ENCODE data around the gene CNOT6L. TPM values are rescaled to one million over a fixed set of nuclear protein-coding genes. Genes with fewer than 3 reads are reported as not detected.

The CNOT6L gene
- total and polyA plus RNA-seq, 2 of the 4 experiments (the other 2 are of a cell fraction), result 3.5 to 21.1 TPM

DNA sequence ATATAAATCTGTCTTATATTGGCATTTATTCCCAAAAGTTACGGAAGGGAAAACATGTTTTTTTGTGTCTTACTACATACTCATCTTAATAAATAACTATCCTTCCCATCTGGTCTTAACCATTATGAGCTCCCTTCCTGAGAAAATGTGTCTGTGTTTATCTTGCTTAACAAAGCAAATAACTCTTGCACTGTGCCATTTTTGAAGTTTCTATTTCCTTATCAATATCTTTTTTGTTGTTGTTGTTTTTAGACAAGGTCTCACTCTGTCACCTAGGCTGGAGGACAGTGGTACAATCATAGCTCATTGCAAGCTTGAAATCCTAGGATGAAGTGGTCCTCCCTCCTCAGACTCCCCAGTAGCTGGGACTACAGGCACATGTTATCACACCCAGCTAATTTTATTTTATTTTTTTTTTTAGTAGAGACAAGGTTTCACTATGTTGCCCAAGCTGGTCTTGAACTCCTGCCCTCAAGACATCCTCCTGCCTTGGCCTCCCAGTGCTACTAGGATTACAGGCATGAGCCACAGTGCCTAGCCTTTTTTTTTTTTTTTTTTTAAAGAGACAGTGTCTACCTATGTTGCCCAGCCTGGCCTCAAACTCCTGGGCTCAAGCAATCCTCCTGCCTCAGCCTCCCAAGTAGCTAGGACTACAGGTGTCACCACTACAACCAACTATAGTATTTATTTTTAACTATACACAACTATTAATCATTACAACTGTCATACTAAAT, 36.9 kb downstream of the CNOT6L start:
- DNase-seq, result no peak

More for the DNA sequence above, 36.9 kb downstream of the CNOT6L start:
- H4K91ac ChIP-seq (ENCODE audit: insufficient read depth, low read depth, low read length), result no peak overlapping the region
- ChIA-PET CTCF (interaction anchor here (0.6 to 0.7 kb wide), 2 partner anchors 181 to 309 kb away, joined by 3 to 4 read pairs; no protein-coding TSS in a partner anchor), POLR2A (ENCODE audit: unreplicated experiment) (no interaction called here)
- no peaks in the 10 kb centered on the region for H3K9me3 ChIP-seq (ENCODE audit: control insufficient read depth, insufficient read depth, low read length)
- H2BK20ac ChIP-seq (ENCODE audit: low read depth, low read length), result no peak overlapping the region
- no peak overlapping the region for H2AFZ ChIP-seq (replicated peaks; ENCODE audit: low read length, poor library complexity)
- no peak overlapping the region for H3K23ac ChIP-seq (ENCODE audit: low read depth, low read length)
- in situ Hi-C loops (cut with MboI; ENCODE audit: low sequenced_read_pairs), result no loop called here
- no peaks in the 10 kb centered on the region for H3K36me3 ChIP-seq (ENCODE audit: control insufficient read depth, insufficient read depth, low read length)
- no peak overlapping the region for H3K27ac ChIP-seq (ENCODE audit: insufficient read depth, low read length)
- no peak overlapping the region for H2AK5ac ChIP-seq (ENCODE audit: low read depth, low read length)
- no peak overlapping the region for H2AK9ac ChIP-seq (replicated peaks; ENCODE audit: low read depth, low read length, poor library complexity)
- H4K5ac ChIP-seq (ENCODE audit: low read depth, low read length), result no peak overlapping the region
- no peak overlapping the region for H2BK5ac ChIP-seq (ENCODE audit: low read depth, low read length, poor library complexity, severe bottlenecking)
- no peak overlapping the region for H3K18ac ChIP-seq (ENCODE audit: low read depth, low read length)
- no peak for ATAC-seq (ENCODE audit: low read depth)
- H3K56ac ChIP-seq (ENCODE audit: extremely low read depth, insufficient read depth, low read length), result no peak overlapping the region
- no peak for TF ChIP-seq BHLHE40 (IDR thresholded peaks at IDR 0.05; ENCODE audit: low read depth, low read length)
- no peak for TF ChIP-seq SMC3 (IDR thresholded peaks at IDR 0.05; ENCODE audit: low read depth, low read length)
- TF ChIP-seq, protein P1, sequence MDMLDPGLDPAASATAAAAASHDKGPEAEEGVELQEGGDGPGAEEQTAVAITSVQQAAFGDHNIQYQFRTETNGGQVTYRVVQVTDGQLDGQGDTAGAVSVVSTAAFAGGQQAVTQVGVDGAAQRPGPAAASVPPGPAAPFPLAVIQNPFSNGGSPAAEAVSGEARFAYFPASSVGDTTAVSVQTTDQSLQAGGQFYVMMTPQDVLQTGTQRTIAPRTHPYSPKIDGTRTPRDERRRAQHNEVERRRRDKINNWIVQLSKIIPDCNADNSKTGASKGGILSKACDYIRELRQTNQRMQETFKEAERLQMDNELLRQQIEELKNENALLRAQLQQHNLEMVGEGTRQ (IDR thresholded peaks at IDR 0.05; ENCODE audit: low read depth, low read length), result no peak
- TF ChIP-seq NFE2L2 (IDR thresholded peaks at IDR 0.05; ENCODE audit: low read depth, low read length), result no peak
- TF ChIP-seq RCOR1 (IDR thresholded peaks at IDR 0.05; ENCODE audit: insufficient replicate concordance, low read length), result no peak
- TF ChIP-seq RFX5 (IDR thresholded peaks at IDR 0.05; ENCODE audit: low read depth, low read length), result no peak
- TF ChIP-seq, protein P2, sequence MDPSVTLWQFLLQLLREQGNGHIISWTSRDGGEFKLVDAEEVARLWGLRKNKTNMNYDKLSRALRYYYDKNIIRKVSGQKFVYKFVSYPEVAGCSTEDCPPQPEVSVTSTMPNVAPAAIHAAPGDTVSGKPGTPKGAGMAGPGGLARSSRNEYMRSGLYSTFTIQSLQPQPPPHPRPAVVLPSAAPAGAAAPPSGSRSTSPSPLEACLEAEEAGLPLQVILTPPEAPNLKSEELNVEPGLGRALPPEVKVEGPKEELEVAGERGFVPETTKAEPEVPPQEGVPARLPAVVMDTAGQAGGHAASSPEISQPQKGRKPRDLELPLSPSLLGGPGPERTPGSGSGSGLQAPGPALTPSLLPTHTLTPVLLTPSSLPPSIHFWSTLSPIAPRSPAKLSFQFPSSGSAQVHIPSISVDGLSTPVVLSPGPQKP (IDR thresholded peaks at IDR 0.05; ENCODE audit: borderline replicate concordance, low read depth, low read length), result no peak
- no peak for TF ChIP-seq CEBPB (IDR thresholded peaks at IDR 0.05; ENCODE audit: low read depth, low read length)
- TF ChIP-seq MXI1 (IDR thresholded peaks at IDR 0.05; ENCODE audit: borderline replicate concordance, low read depth, low read length), result no peak
- no peak for TF ChIP-seq CHD1 (IDR thresholded peaks at IDR 0.05; ENCODE audit: low read depth, low read length)
- no peak for TF ChIP-seq POLR2A (IDR thresholded peaks at IDR 0.05; ENCODE audit: low read depth, low read length)
- no peak for TF ChIP-seq FOS (IDR thresholded peaks at IDR 0.05; ENCODE audit: low read depth, low read length)
- H3K4me1 ChIP-seq (ENCODE audit: control insufficient read depth, insufficient read depth, low read length), result peaks cover under 1% of the 10 kb centered on the region; the same call in 1 of the 2 replicates
- no peak overlapping the region for H3K4ac ChIP-seq (ENCODE audit: low read depth, low read length)
- H4K8ac ChIP-seq (ENCODE audit: low read depth in 2 of 2, low read length in 2 of 2), result no peak overlapping the region
- no peaks in the 10 kb centered on the region for H3K27me3 ChIP-seq (ENCODE audit: control insufficient read depth, insufficient read depth, low read length)
- no peak overlapping the region for H2BK15ac ChIP-seq (ENCODE audit: low read depth, low read length)
- no peak overlapping the region for H3K4me2 ChIP-seq (ENCODE audit: low read depth, low read length)
- peaks cover 7 to 17% of the 10 kb centered on the region in 2 experiments for H3K79me1 ChIP-seq (ENCODE audit: low read depth in 1 of 2, low read length in 2 of 2)
- intact Hi-C loops (cut with micrococcal nuclease), result no loop called here
- dilution Hi-C loops (cut with HindIII; ENCODE audit: low sequenced_read_pairs, unreplicated experiment), result no loop called here
- H3K4me3 ChIP-seq (ENCODE audit: insufficient read depth, low read depth, low read length), result no peak overlapping the region
- no peak overlapping the region for H2BK120ac ChIP-seq (ENCODE audit: low read depth, low read length)
- H4K20me1 ChIP-seq (ENCODE audit: insufficient read depth, low read length), result peaks cover 9% of the 10 kb centered on the region
- WGBS, 2 experiments (ENCODE audit: extremely low coverage in 2 of 2, insufficient read length in 1 of 2), result no CpG with 5 or more reads among the region's 1 CpG
- BruUV-seq (replicated peaks), result no TSS peak
- no peak overlapping the region for H3K9ac ChIP-seq (ENCODE audit: low read depth, low read length)
- H3K14ac ChIP-seq (replicated peaks; ENCODE audit: low read depth, low read length), result no peak overlapping the region
- H3K9me1 ChIP-seq (ENCODE audit: insufficient read depth, low read length), result no peaks in the 10 kb centered on the region
